ENCODE measurements around the gene WRAP53.
A peak's percentile ranks its signal among the peaks of the same experiment; 100 is the strongest.

WRAP53 gene

DNA sequence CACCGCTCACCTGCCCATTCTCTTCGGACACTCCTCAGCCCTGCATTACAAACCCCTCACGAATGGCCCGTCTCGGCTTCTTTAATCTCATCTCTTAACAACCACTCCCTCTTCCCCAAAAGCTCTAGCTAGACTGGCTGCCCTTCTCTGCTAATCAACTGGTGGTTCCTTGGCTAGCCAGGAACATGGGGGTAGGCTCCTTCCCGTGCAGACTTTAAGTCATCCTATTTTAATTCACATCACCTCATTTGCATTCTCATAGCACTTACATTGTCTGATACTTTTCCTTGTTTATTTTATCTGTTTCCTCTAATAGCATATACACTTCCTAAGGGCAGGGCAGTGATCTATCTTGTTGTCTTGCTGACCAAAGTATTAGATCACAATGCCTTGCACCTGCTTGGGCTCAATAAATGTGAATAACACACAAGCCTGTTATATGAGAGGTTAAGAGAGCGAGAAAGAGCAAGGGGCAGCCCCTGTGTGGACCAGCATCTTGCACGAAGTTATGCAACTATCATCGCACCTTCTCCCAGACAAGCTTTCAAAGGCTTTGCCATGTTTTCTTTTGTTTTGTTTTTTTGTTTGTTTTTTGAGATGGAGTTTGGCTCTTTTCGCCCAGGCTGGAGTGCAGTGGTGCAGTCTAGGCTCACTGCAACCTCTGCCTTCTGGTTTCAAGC lies 10.7 kb upstream of the WRAP53 start:
- no peak for DNase-seq (ENCODE audit: low read depth in 3 of 3, low spot score in 1 of 3)

DNA sequence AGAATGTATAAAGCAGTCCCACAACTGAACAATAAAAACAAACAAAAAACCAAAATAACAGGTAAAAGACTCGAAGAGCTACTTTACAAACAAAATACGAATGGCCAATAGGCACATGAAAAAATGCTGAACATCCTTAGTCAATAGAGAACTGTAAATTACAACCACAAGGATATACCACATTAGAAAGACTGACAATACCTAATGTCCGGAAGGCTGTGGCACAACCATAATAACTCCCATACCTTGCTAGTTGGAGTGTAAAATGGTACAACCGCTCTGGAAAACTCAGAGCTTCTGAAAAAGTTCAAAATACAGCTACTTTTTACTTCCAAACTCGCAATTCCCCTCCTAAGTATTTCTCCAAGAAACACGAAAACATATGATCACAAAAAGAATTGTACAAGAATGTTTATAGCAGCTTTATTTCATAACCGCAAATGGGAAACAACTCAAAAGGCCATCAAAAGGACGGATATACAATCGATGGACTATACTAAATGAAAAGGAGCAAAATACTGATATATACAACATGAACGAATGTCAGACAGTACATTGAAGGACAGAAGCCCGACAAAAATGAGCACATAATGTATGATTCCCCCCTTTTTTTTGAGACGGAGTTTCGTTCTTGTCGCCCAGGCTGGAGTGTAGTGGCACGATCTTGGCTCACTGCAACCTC lies 3.3 kb upstream of the WRAP53 start:
- DNase-seq (ENCODE audit: low read depth in 3 of 3, low spot score in 1 of 3) = no peak

GRCh38 chr17:7685533-7686221 lies 2.6 kb upstream of the WRAP53 start:
- DNase-seq (ENCODE audit: low read depth in 3 of 3, low spot score in 1 of 3) = peak; percentile 61 to 75 (median 73)

DNA sequence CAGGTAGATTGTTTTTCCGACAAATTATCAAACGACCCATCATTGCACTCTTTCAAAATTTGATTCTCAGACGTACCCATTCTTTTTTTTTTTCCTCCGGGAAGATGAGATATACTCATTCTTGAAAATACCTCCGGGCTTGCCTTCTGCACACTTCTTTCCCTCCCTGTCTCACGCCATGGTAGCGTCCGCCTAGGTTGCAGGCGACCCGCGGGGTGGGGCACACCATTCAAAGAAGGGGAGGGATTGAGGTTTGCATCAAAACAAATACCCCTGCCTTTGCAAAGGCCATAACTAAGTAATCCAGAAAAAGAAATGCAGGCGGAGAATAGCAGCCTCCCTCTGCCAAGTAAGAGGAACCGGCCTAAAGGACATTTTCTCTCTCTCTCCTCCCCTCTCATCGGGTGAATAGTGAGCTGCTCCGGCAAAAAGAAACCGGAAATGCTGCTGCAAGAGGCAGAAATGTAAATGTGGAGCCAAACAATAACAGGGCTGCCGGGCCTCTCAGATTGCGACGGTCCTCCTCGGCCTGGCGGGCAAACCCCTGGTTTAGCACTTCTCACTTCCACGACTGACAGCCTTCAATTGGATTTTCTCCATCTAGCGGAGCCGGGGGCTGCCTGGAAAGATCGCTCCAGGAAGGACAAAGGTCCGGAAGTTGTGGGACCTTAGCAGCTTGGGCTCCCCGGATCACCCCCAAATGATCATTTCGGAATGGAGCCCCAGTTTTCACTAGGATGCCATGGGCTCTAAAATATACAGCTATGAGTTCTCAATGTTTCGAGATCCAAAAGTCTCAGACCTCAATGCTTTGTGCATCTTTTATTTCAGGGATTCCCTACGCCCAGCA lies 1.8 kb upstream of the WRAP53 start:
- DNase-seq (ENCODE audit: low read depth in 3 of 3, low spot score in 1 of 3) = peak; percentile 33 to 57 (median 40)

GRCh38 chr17:7687072-7687907 lies 987 bp upstream of the WRAP53 start, which contains the start of gene TP53:
Gene TP53, minus strand, starts transcription at chr17:7687490. Its CDS starts 10,896 bp downstream, at chr17:7676594.
- DNase-seq (ENCODE audit: low read depth in 3 of 3, low spot score in 1 of 3) = peak; percentile 72 to 79 (median 73)

- no peak for DNase-seq (ENCODE audit: low read depth in 3 of 3, low spot score in 1 of 3)
Observed at GRCh38 chr17:7688808-7689316, 585 bp downstream of the WRAP53 start.

GRCh38 chr17:7695586-7695985 lies 7.3 kb downstream of the WRAP53 start:
- no peak for DNase-seq (ENCODE audit: low read depth in 3 of 3, low spot score in 1 of 3)

DNA sequence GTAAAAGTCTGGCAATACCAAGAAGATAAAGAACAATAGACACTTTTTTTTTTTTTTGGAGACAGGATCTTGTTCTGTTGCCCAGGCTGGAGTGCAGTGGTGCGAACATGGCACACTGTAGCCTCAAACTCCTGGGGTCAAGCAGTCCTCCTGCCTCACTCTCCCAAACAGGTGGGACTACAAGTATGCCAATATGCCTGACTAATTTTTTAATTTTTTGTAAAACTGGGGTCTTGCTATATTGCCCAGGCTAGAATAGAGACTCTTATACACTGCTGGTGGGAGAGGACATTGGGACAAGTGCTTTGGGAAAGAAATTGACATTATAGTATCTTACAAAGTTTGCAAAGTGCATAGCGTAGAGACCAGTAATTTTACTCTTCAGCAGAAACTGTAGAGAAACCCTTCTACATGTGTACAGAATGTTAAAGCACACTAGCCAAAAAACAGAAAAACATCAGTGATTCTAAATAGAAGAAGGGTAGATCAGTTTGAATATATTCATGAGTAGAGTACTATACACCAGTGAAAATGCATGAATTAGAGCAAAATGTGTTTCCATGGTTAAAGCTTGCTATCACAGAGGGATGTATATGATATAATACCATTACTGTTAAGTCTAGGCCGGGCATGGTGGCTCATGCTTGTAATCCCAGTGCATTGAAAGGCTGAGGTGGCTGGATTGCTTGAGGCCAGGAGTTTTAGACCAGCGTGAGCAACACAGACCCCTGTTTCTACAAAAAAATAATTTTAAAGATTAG lies 9.7 kb downstream of the WRAP53 start:
- no peak for DNase-seq (ENCODE audit: low read depth in 3 of 3, low spot score in 1 of 3)

GRCh38 chr17:7700510-7700909 lies 12.2 kb downstream of the WRAP53 start:
- DNase-seq (ENCODE audit: low read depth in 3 of 3, low spot score in 1 of 3) = no peak

GRCh38 chr17:7701681-7702080 lies 13.4 kb downstream of the WRAP53 start:
- no peak for DNase-seq (ENCODE audit: low read depth in 3 of 3, low spot score in 1 of 3)

DNA sequence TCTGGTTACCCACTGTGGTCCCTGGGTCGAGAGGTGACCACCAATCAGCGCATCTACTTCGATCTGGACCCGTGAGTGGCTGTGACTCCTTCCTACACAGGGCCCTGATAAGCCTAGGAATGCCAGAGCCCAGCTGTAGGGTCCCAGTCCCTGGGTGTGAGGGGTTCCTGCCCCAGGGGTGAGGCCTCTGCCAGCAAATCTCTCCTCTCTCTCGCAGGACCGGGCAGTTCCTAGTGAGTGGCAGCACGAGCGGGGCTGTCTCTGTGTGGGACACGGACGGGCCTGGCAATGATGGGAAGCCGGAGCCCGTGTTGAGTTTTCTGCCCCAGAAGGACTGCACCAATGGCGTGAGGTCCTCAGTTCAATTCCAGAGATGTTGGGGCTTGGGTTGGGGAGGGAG lies 14.5 kb downstream of the WRAP53 start:
- no peak for DNase-seq (ENCODE audit: low read depth in 3 of 3, low spot score in 1 of 3)

- no peak for DNase-seq (ENCODE audit: low read depth in 3 of 3, low spot score in 1 of 3)
Observed at GRCh38 chr17:7703584-7704479, 15.6 kb downstream of the WRAP53 start.

DNA sequence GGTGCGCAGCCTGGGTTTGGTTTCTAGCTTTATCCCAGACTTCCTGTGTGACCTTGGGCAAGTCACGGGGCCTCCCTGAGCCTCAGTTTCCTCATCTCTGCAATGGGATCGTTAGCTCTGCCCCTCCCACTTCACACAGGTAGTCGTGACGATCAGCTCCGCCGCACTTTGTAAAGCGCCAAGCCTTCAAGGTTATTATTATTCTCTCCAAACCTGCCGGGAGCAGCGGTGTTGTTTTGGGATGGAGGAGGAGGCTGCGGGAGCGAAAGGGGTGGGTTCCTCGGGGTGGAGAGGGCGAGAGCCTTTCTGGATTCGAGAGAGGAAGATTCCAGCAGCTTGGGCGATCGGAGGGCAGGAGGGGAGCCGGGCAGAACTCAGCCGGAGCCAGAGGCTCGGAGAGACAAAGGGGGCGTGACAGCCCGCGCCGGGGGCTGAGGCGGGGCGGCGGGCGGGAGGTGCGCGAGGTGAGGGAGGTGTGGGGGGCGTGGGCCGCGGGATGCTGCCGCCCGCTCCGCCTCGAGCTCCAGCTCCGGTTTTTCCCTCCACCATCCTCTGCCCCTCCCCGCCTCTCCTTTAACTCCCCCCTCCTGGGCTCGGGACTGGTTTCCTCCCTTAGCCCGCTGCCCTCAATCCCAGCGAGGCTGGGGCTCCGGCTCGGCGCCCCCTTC lies 16.5 kb downstream of the WRAP53 start, which contains the start of gene EFNB3:
EFNB3 (plus strand) TSS at position 602 of the 668 bp plus-strand sequence. CDS start 397 bp downstream, outside the sequence.
- no peak for DNase-seq (ENCODE audit: low read depth in 3 of 3, low spot score in 1 of 3)

DNA sequence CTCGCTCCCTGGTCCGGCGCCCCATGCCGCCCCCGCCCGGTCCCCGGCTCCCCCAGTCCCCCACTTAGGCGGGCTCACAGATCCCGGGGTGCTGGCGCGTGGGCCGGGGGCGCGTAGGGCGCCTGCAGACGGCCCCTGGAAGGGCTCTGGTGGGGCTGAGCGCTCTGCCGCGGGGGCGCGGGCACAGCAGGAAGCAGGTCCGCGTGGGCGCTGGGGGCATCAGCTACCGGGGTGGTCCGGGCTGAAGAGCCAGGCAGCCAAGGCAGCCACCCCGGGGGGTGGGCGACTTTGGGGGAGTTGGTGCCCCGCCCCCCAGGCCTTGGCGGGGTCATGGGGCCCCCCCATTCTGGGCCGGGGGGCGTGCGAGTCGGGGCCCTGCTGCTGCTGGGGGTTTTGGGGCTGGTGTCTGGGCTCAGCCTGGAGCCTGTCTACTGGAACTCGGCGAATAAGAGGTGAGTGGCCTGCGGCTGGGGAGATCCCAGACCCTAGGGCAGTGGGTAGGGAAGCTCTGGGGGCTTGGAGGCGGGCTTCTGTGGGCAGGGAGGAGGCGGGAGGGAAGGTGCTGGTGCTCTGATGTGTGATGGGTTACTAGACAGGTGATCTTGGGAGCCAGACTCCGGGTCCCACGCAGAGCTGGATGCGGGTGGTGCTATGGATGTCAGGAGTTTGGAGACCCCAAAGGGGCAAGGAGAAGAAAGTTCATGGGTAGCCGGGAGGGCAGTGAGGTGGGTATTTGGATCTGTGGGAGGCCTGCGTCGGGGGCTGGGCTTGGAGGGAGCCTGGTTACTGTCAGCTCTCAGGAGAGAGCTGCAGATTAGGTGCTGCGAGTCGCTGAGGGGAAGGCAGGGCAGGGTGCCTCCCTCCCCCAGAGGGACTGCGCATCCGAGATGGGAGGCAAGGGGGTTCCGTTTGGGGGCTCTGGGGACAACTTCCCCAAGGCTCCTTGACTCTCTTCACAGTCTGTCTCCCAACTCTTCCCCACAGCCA lies 17.3 kb downstream of the WRAP53 start:
- DNase-seq (ENCODE audit: low read depth in 3 of 3, low spot score in 1 of 3) = no peak

- DNase-seq (ENCODE audit: low read depth in 3 of 3, low spot score in 1 of 3) = no peak
Observed at GRCh38 chr17:7706631-7707354, 18.5 kb downstream of the WRAP53 start.

DNA sequence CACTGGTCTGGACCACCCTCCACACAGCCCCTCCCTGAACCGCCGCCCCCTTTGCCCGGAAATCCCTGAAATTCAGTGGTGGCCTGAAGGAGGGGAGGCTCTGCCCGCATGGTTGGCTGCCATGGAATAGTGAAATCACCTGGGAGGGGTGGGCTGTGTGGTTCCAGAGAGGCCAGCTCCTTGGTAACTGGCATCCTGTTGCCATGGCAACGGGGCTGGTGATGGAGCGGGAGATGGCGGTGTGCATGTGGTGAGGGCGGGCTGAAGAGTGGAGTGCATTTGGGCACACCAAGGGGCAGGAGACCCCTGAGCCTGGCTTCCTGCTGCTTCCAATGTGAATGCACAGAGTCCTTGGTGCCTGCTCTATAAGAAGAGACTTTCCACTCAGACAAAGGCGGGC lies 19.2 kb downstream of the WRAP53 start:
- DNase-seq (ENCODE audit: low read depth in 3 of 3, low spot score in 1 of 3) = no peak

Measured in stimulated activated CD4-positive, alpha-beta T cell treated with anti-CD3 and anti-CD28 coated beads, TNF-alpha, amount 100 ng/mL, for 1 hour (primary cell).